Measurements from ENCODE around the gene ARF1. TPM values are rescaled to one million over a fixed set of nuclear protein-coding genes. Genes with fewer than 3 reads are reported as not detected.

ARF1 gene
- total RNA-seq, 4 donors from 2014 or later = 165 to 340 (median 203) TPM

- intact Hi-C loops (cut with DNase I; ENCODE audit: low total_unique reads) = no loop called here
- TF ChIP-seq POLR2A (IDR thresholded peaks at IDR 0.05) = no peak
- TF ChIP-seq, protein P1, sequence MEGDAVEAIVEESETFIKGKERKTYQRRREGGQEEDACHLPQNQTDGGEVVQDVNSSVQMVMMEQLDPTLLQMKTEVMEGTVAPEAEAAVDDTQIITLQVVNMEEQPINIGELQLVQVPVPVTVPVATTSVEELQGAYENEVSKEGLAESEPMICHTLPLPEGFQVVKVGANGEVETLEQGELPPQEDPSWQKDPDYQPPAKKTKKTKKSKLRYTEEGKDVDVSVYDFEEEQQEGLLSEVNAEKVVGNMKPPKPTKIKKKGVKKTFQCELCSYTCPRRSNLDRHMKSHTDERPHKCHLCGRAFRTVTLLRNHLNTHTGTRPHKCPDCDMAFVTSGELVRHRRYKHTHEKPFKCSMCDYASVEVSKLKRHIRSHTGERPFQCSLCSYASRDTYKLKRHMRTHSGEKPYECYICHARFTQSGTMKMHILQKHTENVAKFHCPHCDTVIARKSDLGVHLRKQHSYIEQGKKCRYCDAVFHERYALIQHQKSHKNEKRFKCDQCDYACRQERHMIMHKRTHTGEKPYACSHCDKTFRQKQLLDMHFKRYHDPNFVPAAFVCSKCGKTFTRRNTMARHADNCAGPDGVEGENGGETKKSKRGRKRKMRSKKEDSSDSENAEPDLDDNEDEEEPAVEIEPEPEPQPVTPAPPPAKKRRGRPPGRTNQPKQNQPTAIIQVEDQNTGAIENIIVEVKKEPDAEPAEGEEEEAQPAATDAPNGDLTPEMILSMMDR (IDR thresholded peaks at IDR 0.05) = no peak
- peaks cover 23 to 55% of the 10 kb centered on the region in 2 donors for H3K27me3 ChIP-seq
- no peak overlapping the region for H3K27ac ChIP-seq
- H3K4me1 ChIP-seq = no peaks in the 10 kb centered on the region
- no peaks in the 10 kb centered on the region for H3K9me3 ChIP-seq
- no peak for DNase-seq
- H3K4me3 ChIP-seq = no peak overlapping the region
- no peaks in the 10 kb centered on the region for H3K36me3 ChIP-seq
These were observed 19.0 kb upstream of the ARF1 start for GRCh38 chr1:228063251-228064191.

GRCh38 chr1:228064296-228064695, 18.2 kb upstream of the ARF1 start:
- no peaks in the 10 kb centered on the region for H3K9me3 ChIP-seq

DNA sequence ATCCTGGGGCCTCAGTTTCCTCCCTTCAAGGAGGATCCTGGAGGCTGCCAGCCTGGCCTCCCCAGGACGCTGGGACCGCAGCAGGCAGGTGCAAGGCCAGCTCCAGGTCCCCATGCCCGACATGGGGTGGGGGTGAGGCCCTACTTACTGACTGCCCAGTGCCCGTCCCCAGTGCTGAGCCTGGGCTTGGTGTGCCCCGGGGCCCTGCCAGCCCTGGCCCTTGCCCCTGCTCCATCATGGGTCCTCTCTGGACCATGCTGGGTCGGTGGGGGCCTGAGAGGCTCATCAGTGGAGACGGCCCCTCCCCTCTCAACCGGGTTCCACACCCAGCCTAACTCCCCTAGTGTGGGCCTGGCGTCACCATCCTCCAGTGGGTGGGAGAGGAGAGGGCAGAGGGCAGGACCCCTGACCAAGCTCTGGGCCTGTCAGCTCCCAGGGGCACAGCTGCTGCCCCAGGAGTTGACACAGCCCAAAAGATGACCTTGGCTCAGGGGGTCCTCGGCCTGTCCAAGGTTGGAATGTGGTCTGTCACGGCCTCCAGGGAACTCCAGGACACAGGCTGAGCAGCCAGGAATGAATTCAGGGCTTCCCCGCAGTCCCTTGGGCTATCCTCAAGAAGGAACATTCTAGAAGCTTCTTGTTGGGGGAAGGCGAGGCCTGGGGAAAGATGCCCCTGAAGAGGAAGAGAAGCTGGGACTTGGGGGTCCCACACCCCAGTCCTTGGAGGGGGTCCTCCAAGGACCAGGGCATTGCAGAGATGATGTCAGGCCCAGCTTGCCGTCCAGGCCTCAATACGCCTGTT, 17.6 kb upstream of the ARF1 start:
- DNase-seq = no peak
- TF ChIP-seq, protein P1 (IDR thresholded peaks at IDR 0.05) = no peak
- TF ChIP-seq POLR2A (IDR thresholded peaks at IDR 0.05) = no peak

More at GRCh38 chr1:228064296-228064695, 18.2 kb upstream of the ARF1 start:
- intact Hi-C loops (cut with DNase I; ENCODE audit: low total_unique reads) = no loop called here
- H3K4me1 ChIP-seq = no peaks in the 10 kb centered on the region
- DNase-seq = no peak
- peaks cover 18 to 47% of the 10 kb centered on the region in 2 donors for H3K27me3 ChIP-seq
- H3K36me3 ChIP-seq = no peaks in the 10 kb centered on the region
- H3K4me3 ChIP-seq = no peak overlapping the region
- H3K27ac ChIP-seq = no peak overlapping the region
- TF ChIP-seq, protein P1 (IDR thresholded peaks at IDR 0.05) = no peak
- TF ChIP-seq POLR2A (IDR thresholded peaks at IDR 0.05) = no peak

DNA sequence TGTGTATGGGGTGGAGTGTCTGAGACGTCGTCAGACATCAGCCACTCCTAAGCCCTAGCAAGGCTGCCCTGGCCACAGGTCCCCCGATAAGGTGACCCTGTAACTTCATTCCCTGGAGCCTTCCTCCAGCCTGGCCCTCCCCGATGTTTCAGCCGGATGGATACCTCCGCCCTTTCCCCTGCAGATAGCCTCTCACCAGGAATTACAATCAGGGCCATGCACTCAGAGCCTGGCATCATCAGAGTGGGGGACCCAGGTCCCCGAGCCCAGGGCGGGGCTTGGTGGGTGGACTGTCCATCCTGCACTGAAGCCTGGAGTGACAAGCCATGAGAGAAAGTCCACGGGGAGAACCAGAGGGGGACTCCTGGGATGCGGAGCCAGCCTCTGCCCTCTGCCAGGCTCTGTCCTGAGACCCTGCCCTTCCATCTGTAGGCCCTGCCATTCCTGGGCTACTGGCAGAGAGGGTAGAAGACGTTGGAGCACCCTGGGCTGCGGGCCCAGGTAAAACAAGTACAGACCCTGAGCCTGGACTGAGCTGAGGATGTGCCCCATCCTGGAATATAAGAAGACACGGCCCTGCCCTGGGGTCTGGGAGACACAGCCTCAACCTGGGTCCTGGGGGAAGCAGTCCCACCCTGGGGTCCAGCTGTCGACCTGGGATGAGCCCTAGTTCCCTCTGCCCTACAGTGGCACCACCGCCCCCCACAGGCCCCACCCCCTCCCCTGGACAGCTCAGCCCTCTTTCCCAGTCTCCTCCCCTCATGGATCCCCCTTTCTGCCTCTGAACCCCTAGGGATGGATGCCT, 16.8 kb upstream of the ARF1 start:
- intact Hi-C loops (cut with DNase I; ENCODE audit: low total_unique reads) = no loop called here
- DNase-seq = no peak

More for the DNA sequence above, 17.6 kb upstream of the ARF1 start:
- no peaks in the 10 kb centered on the region for H3K36me3 ChIP-seq
- no peak overlapping the region for H3K27ac ChIP-seq
- H3K4me3 ChIP-seq = no peak overlapping the region
- H3K9me3 ChIP-seq = no peaks in the 10 kb centered on the region
- no peaks in the 10 kb centered on the region for H3K4me1 ChIP-seq
- peaks cover 12 to 40% of the 10 kb centered on the region in 2 donors for H3K27me3 ChIP-seq
- intact Hi-C loops (cut with DNase I; ENCODE audit: low total_unique reads) = no loop called here

More for the DNA sequence above, 16.8 kb upstream of the ARF1 start:
- Histone ChIP-seq H3K9me3 (no peaks in the 10 kb centered on the region), H3K4me1 (no peaks in the 10 kb centered on the region), H3K36me3 (no peaks in the 10 kb centered on the region), H3K27me3 (peaks cover 6 to 32% of the 10 kb centered on the region in 2 donors), H3K4me3 (no peak overlapping the region), H3K27ac (no peak overlapping the region)
- TF ChIP-seq, protein P1 (IDR thresholded peaks at IDR 0.05) = no peak
- TF ChIP-seq POLR2A (IDR thresholded peaks at IDR 0.05) = no peak
